Epithelial cell of alveolus of lung (primary cell): ENCODE results near the gene GFRA3. TPM values are rescaled to one million over a fixed set of nuclear protein-coding genes. Genes with fewer than 3 reads are reported as not detected.

Experiments
- total RNA-seq: library from RNA; depleted of rRNA; stranded (reverse); fragments of >200 nt; gene quantifications from 2 replicates; pipeline ENCODE4 v1.2.1, GENCODE V29; 2015

Gene GFRA3, protein sequence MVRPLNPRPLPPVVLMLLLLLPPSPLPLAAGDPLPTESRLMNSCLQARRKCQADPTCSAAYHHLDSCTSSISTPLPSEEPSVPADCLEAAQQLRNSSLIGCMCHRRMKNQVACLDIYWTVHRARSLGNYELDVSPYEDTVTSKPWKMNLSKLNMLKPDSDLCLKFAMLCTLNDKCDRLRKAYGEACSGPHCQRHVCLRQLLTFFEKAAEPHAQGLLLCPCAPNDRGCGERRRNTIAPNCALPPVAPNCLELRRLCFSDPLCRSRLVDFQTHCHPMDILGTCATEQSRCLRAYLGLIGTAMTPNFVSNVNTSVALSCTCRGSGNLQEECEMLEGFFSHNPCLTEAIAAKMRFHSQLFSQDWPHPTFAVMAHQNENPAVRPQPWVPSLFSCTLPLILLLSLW
- total RNA-seq: not detected in 2 replicates

DNA sequence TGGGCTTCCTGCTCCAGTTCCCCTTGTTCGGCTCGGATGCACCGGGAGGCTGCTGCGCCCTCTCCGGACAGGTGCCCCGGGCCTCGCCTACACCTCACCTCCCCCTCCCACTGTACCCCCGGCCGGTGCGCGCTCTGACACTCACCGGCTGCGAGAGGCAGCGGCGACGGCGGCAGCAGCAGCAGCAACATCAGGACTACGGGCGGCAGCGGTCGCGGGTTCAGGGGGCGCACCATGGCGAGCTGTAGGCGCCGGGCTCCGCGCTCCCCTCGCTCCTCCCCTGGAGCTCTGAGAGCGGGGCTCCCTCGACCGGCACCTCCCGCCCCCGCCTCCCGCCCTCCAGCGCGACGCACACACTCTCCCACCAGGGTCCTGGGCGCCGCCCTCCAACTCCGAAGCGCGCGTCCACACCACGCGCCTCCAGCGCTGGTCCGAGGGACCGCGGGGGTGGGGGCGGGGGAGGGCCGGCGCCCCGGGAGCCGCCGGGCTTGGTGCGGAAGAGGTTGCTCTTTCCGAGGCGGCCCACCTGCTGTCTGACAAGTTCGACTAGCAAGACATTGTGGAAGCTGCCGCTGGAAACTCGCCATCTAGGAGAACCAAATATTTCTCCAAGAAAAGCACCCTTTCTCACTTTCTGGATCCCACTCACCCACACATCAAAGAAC is at the start of gene GFRA3:
GFRA3 (minus strand) TSS at position 433 of the 665 bp plus-strand sequence; CDS start at position 236, 197 bp downstream.

DNA sequence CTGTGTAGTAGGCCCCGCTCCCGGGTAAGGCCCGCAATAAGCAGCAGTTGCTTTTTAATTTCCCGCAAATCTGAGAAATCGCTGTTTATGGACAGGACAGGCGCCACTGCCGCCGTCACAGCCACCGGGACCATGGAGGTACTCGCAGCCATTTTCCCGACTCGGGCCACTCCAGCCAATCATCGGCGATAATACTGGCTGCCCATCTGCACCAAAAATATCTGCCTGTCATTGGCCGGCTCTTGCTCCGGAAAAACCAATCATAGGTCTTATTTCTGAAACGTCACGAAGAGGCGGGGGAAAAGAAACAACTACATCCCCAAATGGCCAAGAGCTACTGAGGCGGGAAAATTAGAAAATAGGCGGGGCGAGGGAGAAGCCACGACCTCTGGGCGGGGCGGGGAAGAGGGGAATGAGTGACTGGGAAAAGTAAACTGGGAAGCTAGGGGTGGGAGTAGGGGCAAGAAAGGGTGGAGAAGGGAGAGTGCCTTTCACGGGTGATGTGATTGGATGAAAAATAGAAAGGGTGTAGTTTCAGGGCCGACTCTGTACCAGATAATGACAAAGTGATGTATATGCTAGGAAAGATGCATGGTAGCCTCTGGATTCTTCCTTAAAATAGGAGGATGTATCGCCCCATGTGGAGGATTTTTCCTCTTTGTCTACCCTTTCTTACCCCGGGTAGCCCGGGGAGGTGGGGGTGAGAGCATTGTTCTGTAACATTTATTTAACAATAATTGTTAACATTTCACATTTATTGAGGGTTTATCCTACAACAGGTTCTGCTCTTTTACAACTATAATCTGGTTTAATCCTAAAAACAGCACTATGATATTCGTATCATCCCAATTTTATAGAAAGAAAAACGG is 61.0 kb downstream of the GFRA3 start, which contains the start of gene CDC23:
CDC23 (minus strand) TSS at position 163 of the 869 bp plus-strand sequence; CDS start at position 152, 11 bp downstream.

Other genes starting within 250 kb of the GFRA3 start
- gene FAM13B, start 241.5 kb downstream of the GFRA3 start, total RNA-seq: 5.6 and 9.7 TPM in 2 replicates
- gene WNT8A, start 190.6 kb downstream of the GFRA3 start, total RNA-seq: not detected in 2 replicates
- 1.4 and 1.7 TPM in 2 replicates for gene NME5, start 135.2 kb downstream of the GFRA3 start, total RNA-seq
- gene BRD8, start 96.0 kb downstream of the GFRA3 start, total RNA-seq: 20.0 and 68.6 TPM in 2 replicates
- gene KIF20A, start 95.5 kb downstream of the GFRA3 start, total RNA-seq: 35.4 and 44.1 TPM in 2 replicates
- 16.8 and 19.7 TPM in 2 replicates for gene CDC23, start 61.3 kb downstream of the GFRA3 start, total RNA-seq
- gene CDC25C, start 57.2 kb upstream of the GFRA3 start, total RNA-seq: 8.5 and 11.1 TPM in 2 replicates
- gene FAM53C, start 63.6 kb upstream of the GFRA3 start, total RNA-seq: 25.9 and 41.4 TPM in 2 replicates
- gene KDM3B, start 78.1 kb upstream of the GFRA3 start, total RNA-seq: 31.3 and 44.5 TPM in 2 replicates
- 11.3 and 28.3 TPM in 2 replicates for gene REEP2, start 164.4 kb upstream of the GFRA3 start, total RNA-seq
- 48.0 and 66.9 TPM in 2 replicates for gene EGR1, start 190.9 kb upstream of the GFRA3 start, total RNA-seq